ENCODE results near the gene MICOS13. TPM values are rescaled to one million over a fixed set of nuclear protein-coding genes. Genes with fewer than 3 reads are reported as not detected.
"Not testable (repeated sequence)": the region's sequence is repeated elsewhere in the genome, so short reads cannot be mapped to it uniquely, and the experiment has no call there.

The MICOS13 gene
- polyA plus RNA-seq, 3 donors: 26.1 to 53.3 (median 45.5) TPM

GRCh38 chr19:5706876-5707573 is 26.7 kb upstream of the MICOS13 start:
- no peak for DNase-seq (ENCODE audit: extremely low read depth in 1 of 11, low read depth in 9 of 11, low spot score in 4 of 11)

- no peak for DNase-seq (ENCODE audit: extremely low read depth in 1 of 11, low read depth in 9 of 11, low spot score in 4 of 11)
Measured at GRCh38 chr19:5705552-5705951, 25.2 kb upstream of the MICOS13 start.

- DNase-seq (ENCODE audit: extremely low read depth in 1 of 11, low read depth in 9 of 11, low spot score in 4 of 11): no peak
Measured at GRCh38 chr19:5703819-5704818, 23.8 kb upstream of the MICOS13 start.

- not testable (repeated sequence) for DNase-seq (ENCODE audit: extremely low read depth in 1 of 11, low read depth in 9 of 11, low spot score in 4 of 11)
Measured at GRCh38 chr19:5702053-5702410, 21.7 kb upstream of the MICOS13 start.

- no peak for DNase-seq (ENCODE audit: extremely low read depth in 1 of 11, low read depth in 9 of 11, low spot score in 4 of 11)
Measured at GRCh38 chr19:5700455-5701092, 20.3 kb upstream of the MICOS13 start.

GRCh38 chr19:5698635-5699422 is 18.5 kb upstream of the MICOS13 start:
- DNase-seq (ENCODE audit: extremely low read depth in 1 of 11, low read depth in 9 of 11, low spot score in 4 of 11): no peak

GRCh38 chr19:5697890-5698634 is 17.7 kb upstream of the MICOS13 start:
- no peak for DNase-seq (ENCODE audit: extremely low read depth in 1 of 11, low read depth in 9 of 11, low spot score in 4 of 11)

GRCh38 chr19:5697022-5697889 is 16.9 kb upstream of the MICOS13 start:
- DNase-seq (ENCODE audit: extremely low read depth in 1 of 11, low read depth in 9 of 11, low spot score in 4 of 11): no peak

- no peak for DNase-seq (ENCODE audit: extremely low read depth in 1 of 11, low read depth in 9 of 11, low spot score in 4 of 11)
Measured at GRCh38 chr19:5696196-5697021, 16.1 kb upstream of the MICOS13 start.

GRCh38 chr19:5695649-5696195 is 15.4 kb upstream of the MICOS13 start:
- no peak for DNase-seq (ENCODE audit: extremely low read depth in 1 of 11, low read depth in 9 of 11, low spot score in 4 of 11)

- no peak for DNase-seq (ENCODE audit: extremely low read depth in 1 of 11, low read depth in 9 of 11, low spot score in 4 of 11)
Measured at GRCh38 chr19:5694956-5695648, 14.8 kb upstream of the MICOS13 start.

- no peak for DNase-seq (ENCODE audit: extremely low read depth in 1 of 11, low read depth in 9 of 11, low spot score in 4 of 11)
Measured at GRCh38 chr19:5694167-5694955, 14.0 kb upstream of the MICOS13 start.

- no peak for DNase-seq (ENCODE audit: extremely low read depth in 1 of 11, low read depth in 9 of 11, low spot score in 4 of 11)
Measured at GRCh38 chr19:5693195-5694166, 13.2 kb upstream of the MICOS13 start.

- no peak for DNase-seq (ENCODE audit: extremely low read depth in 1 of 11, low read depth in 9 of 11, low spot score in 4 of 11)
Measured at GRCh38 chr19:5692723-5693194, 12.4 kb upstream of the MICOS13 start.

Data from renal cortex interstitium (tissue), 11 donors.